Measurements from ENCODE around the gene BRWD1. TPM values are rescaled to one million over a fixed set of nuclear protein-coding genes. Genes with fewer than 3 reads are reported as not detected.

Gene BRWD1
- polyA plus RNA-seq, 3 donors: 12.1 to 16.8 (median 12.7) TPM

GRCh38 chr21:39217356-39218081, 95.9 kb downstream of the BRWD1 start:
- Histone ChIP-seq H3K4me2 (replicated peaks; ENCODE audit: extremely low read depth, low read length, poor library complexity, severe bottlenecking) (no peak overlapping the region), H3K79me2 (ENCODE audit: insufficient read depth, low read length) (no peaks in the 10 kb centered on the region), H4K20me1 (ENCODE audit: insufficient read depth, low read length) (no peaks in the 10 kb centered on the region), H3K36me3 (replicated peaks in 1 of 2; ENCODE audit: control insufficient read depth in 1 of 2, insufficient read depth in 2 of 2, low read length in 2 of 2) (peaks cover 72 to 96% of the 10 kb centered on the region in 2 donors), H3K9me3 (replicated peaks in 1 of 2; ENCODE audit: control insufficient read depth in 1 of 2, insufficient read depth in 1 of 2, low read length in 2 of 2) (no peaks in the 10 kb centered on the region), H2AFZ (ENCODE audit: insufficient read depth, low read depth, low read length, poor library complexity, severe bottlenecking) (no peak overlapping the region), H3K27me3 (ENCODE audit: control insufficient read depth in 2 of 2, insufficient read depth in 2 of 2, low read length in 2 of 2) (no peaks in the 10 kb centered on the region), H3K9ac (ENCODE audit: insufficient read depth, low read length, poor library complexity, severe bottlenecking) (no peak overlapping the region), H3K27ac (ENCODE audit: low read depth in 1 of 2, low read length in 2 of 2) (no peak overlapping the region), H3K4me3 (replicated peaks in 1 of 3; ENCODE audit: low read depth in 2 of 3, low read length in 3 of 3) (no peak overlapping the region), H3K4me1 (ENCODE audit: control insufficient read depth in 1 of 2, insufficient read depth in 2 of 2, low read length in 2 of 2) (no peaks in the 10 kb centered on the region)
- no peak for TF ChIP-seq CTCF (IDR thresholded peaks at IDR 0.05)
- no peak for DNase-seq
- WGBS (ENCODE audit: insufficient coverage): 100% methylated on average over 1 of the region's 3 CpGs
- Mint-ChIP-seq H3K27me3 (ENCODE audit: low read depth in 3 of 3) (no peaks in the 10 kb centered on the region), H3K4me3 (no peak overlapping the region), H3K4me1 (no peaks in the 10 kb centered on the region), H3K9me3 (no peaks in the 10 kb centered on the region), H3K36me3 (peaks cover 68 to 78% of the 10 kb centered on the region in 2 donors), H3K27ac (no peak overlapping the region)
- intact Hi-C loops (cut with micrococcal nuclease): loop anchor here in 1 of 2 donors (10.0 kb wide), 1 partner anchor 57 kb away; no protein-coding TSS in a partner anchor

GRCh38 chr21:39216290-39216689, 97.1 kb downstream of the BRWD1 start:
- 100% methylated on average over 2 of the region's 2 CpGs for WGBS (ENCODE audit: insufficient coverage)
- no peak overlapping the region for H3K9ac ChIP-seq (ENCODE audit: insufficient read depth, low read length, poor library complexity, severe bottlenecking)
- no peak for TF ChIP-seq CTCF (IDR thresholded peaks at IDR 0.05)
- Mint-ChIP-seq H3K36me3 (peaks cover 67 to 77% of the 10 kb centered on the region in 2 donors), H3K27me3 (ENCODE audit: low read depth in 3 of 3) (no peaks in the 10 kb centered on the region), H3K9me3 (no peaks in the 10 kb centered on the region), H3K4me1 (no peaks in the 10 kb centered on the region), H3K4me3 (no peak overlapping the region), H3K27ac (no peak overlapping the region)
- no peaks in the 10 kb centered on the region for H3K4me1 ChIP-seq (ENCODE audit: control insufficient read depth in 1 of 2, insufficient read depth in 2 of 2, low read length in 2 of 2)
- H2AFZ ChIP-seq (ENCODE audit: insufficient read depth, low read depth, low read length, poor library complexity, severe bottlenecking): no peak overlapping the region
- no peaks in the 10 kb centered on the region for H4K20me1 ChIP-seq (ENCODE audit: insufficient read depth, low read length)
- no peak overlapping the region for H3K27ac ChIP-seq (ENCODE audit: low read depth in 1 of 2, low read length in 2 of 2)
- DNase-seq: no peak
- H3K4me3 ChIP-seq (replicated peaks in 1 of 3; ENCODE audit: low read depth in 2 of 3, low read length in 3 of 3): no peak overlapping the region
- intact Hi-C loops (cut with micrococcal nuclease): loop anchor here in 1 of 2 donors (10.0 kb wide), 1 partner anchor 59 kb away; no protein-coding TSS in a partner anchor
- H3K4me2 ChIP-seq (replicated peaks; ENCODE audit: extremely low read depth, low read length, poor library complexity, severe bottlenecking): no peak overlapping the region
- no peaks in the 10 kb centered on the region for H3K79me2 ChIP-seq (ENCODE audit: insufficient read depth, low read length)
- no peaks in the 10 kb centered on the region for H3K27me3 ChIP-seq (ENCODE audit: control insufficient read depth in 2 of 2, insufficient read depth in 2 of 2, low read length in 2 of 2)
- peaks cover 71 to 96% of the 10 kb centered on the region in 2 donors for H3K36me3 ChIP-seq (replicated peaks in 1 of 2; ENCODE audit: control insufficient read depth in 1 of 2, insufficient read depth in 2 of 2, low read length in 2 of 2)
- H3K9me3 ChIP-seq (replicated peaks in 1 of 2; ENCODE audit: control insufficient read depth in 1 of 2, insufficient read depth in 1 of 2, low read length in 2 of 2): no peaks in the 10 kb centered on the region

All from CD14-positive monocyte (primary cell).